Breast epithelium (tissue), 3 donors: ENCODE results near the gene MARVELD1.

Source experiments
- POLR2AphosphoS5 ChIP-seq, 3 donors: sonication (generic); formaldehyde crosslinking; IDR thresholded peaks; one replicate each; pipeline ENCODE4 v1.6.1; 2017; ENCODE audit warnings: antibody characterized with exemption in 3 of 3
- TF ChIP-seq, protein P1 (sequence below), 3 donors: fragments of 450-650 bp; IDR thresholded peaks; one replicate each; pipeline ENCODE4 v1.5.1; 2016 to 2017; ENCODE audit warnings: antibody characterized with exemption in 3 of 3, mild to moderate bottlenecking in 3 of 3, moderate library complexity in 3 of 3

DNA sequence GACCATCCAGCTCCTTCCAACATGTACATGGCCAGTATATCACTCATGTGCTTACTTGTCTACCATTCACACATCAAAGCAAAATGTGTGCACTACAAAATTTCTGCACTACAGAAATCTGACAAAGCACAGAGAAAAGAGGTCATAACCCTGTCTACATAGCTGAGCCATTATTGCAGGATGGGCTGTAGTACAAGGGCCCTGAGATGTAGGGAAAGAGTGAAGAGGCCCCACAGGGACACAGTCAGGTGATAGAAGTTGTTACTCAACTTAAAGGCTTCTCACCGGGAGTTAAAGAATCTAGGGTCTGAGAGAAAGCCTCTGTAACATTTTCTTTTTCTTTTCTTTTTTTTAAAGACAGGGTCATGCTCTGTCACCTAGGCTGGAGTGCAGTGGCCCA lies 44.0 kb upstream of the MARVELD1 start:
- TF ChIP-seq, protein P1, sequence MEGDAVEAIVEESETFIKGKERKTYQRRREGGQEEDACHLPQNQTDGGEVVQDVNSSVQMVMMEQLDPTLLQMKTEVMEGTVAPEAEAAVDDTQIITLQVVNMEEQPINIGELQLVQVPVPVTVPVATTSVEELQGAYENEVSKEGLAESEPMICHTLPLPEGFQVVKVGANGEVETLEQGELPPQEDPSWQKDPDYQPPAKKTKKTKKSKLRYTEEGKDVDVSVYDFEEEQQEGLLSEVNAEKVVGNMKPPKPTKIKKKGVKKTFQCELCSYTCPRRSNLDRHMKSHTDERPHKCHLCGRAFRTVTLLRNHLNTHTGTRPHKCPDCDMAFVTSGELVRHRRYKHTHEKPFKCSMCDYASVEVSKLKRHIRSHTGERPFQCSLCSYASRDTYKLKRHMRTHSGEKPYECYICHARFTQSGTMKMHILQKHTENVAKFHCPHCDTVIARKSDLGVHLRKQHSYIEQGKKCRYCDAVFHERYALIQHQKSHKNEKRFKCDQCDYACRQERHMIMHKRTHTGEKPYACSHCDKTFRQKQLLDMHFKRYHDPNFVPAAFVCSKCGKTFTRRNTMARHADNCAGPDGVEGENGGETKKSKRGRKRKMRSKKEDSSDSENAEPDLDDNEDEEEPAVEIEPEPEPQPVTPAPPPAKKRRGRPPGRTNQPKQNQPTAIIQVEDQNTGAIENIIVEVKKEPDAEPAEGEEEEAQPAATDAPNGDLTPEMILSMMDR (IDR thresholded peaks at IDR 0.05): no peak
- TF ChIP-seq POLR2AphosphoS5 (IDR thresholded peaks at IDR 0.05): no peak
